ENCODE data around the gene NDUFS7.
"Not testable (repeated sequence)": the region's sequence is repeated elsewhere in the genome, so short reads cannot be mapped to it uniquely, and the experiment has no call there.

The NDUFS7 gene

DNA sequence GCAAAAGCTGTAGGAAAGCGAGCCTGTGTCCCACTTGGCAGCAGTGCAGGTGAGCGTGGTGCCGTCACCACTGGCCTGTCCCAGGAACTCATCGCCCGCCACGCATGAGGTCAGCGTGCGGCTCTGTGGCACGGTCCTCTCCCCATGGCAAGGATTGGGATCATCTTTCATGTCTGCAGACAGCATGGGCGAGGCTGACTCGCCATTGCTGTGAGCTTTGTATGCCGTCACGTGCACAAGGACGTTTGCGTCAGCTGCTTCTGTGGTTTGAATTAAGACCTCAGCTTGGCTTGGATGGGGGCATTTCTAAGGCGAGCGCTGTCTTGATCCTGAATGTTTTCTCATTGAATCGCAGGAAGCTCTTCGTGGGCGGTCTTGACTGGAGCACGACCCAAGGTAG lies 33.4 kb downstream of the NDUFS7 start:
- Histone ChIP-seq H3K27ac (peak overlapping the region in 1 of 2 donors; percentile 3), H3K4me3 (no peak overlapping the region)
- DNase-seq (ENCODE audit: low spot score) = no peak
- TF ChIP-seq, protein P1, sequence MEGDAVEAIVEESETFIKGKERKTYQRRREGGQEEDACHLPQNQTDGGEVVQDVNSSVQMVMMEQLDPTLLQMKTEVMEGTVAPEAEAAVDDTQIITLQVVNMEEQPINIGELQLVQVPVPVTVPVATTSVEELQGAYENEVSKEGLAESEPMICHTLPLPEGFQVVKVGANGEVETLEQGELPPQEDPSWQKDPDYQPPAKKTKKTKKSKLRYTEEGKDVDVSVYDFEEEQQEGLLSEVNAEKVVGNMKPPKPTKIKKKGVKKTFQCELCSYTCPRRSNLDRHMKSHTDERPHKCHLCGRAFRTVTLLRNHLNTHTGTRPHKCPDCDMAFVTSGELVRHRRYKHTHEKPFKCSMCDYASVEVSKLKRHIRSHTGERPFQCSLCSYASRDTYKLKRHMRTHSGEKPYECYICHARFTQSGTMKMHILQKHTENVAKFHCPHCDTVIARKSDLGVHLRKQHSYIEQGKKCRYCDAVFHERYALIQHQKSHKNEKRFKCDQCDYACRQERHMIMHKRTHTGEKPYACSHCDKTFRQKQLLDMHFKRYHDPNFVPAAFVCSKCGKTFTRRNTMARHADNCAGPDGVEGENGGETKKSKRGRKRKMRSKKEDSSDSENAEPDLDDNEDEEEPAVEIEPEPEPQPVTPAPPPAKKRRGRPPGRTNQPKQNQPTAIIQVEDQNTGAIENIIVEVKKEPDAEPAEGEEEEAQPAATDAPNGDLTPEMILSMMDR (IDR thresholded peaks at IDR 0.05) = no peak

DNA sequence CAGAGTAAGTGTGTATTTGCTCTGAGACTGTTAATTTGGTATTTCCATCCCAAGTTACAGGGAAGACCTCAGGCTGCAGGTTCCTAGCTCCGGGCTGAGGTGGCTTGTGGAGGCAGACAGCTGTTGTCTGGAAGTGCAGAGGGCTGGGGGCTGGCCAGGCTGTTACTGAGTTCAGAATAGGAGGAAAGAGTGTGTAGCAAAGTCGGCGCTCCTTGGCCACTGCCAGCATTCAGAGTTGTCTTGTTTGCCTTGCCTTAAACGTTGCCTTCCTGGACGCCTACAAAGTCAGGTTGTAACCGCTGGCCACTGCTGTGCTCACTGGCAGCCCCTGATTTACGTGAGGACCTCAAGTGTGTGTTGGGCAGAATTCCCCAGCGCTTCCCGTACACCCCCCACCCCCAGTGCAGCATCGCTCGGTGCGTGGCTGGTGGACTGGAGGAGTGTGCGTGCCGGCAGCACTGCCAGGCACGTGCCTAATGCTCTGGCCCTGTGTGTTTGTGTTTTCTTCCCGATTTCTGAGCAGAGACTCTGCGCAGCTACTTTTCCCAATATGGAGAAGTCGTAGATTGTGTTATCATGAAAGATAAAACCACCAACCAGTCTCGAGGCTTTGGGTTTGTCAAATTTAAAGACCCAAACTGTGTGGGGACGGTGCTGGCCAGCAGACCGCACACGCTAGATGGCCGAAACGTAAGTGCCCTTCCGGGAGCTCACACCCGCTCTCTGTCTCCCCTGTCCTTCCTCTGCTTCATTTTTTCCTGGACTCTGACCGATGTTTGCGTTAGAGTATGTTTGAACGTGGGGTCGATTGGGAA lies 34.2 kb downstream of the NDUFS7 start:
- TF ChIP-seq, protein P1 (IDR thresholded peaks at IDR 0.05) = no peak
- Histone ChIP-seq H3K27ac (peak overlapping the region in 1 of 2 donors; percentile 3), H3K4me3 (no peak overlapping the region)
- DNase-seq (ENCODE audit: low spot score) = no peak

DNA sequence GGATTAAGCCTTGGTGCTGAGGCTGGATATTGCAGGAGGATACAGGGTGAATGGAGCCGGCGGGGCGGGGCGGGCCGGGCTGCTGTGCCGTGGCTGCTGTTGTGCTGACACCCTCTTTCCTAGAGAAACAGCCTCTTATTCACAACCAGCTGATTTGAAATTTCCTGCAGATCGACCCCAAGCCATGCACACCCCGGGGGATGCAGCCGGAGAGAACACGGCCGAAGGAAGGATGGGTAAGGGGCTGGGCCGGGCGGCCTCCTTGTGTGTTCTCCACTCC lies 34.7 kb downstream of the NDUFS7 start:
- H3K27ac ChIP-seq = peak overlapping the region in 1 of 2 donors; percentile 3
- DNase-seq (ENCODE audit: low spot score) = no peak
- no peak overlapping the region for H3K4me3 ChIP-seq
- TF ChIP-seq, protein P1 (IDR thresholded peaks at IDR 0.05) = no peak

DNA sequence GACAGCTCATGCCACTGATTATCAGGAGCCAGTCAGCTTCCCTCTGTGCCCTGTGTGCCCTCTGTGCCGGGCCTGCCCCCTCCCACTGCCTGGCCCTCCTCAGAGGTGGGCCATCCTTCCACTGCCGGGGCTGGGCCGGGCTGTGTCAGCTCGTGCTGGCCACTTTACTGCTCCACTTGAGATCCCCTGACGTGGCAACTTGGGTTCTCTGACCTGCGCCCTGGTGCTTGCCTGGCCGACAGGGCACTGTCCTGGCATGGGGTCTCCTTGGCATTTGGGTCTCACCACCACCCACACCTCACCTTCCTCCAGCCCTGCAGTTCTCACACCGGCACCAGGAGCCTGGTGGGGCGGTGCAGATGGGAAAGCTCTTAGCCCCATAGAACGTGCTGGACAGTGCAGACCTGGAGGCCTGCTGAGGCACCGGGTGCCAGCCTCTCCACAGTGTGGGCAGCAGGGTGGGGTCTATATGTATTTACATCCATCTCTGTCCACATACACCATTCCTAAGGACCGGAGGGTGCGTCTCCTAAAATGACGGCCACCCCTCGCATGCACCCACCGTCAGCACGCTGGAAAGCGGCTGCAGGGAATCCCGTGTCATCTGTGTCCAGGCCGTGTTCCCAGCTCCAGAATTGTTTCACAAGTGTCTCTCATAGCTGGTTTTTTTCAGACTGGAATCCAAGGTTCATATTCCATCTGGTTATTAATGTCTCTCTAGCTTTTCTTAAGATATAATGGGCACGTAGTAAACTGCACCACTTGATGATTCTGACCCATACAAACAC lies 35.4 kb downstream of the NDUFS7 start:
- no peak overlapping the region for H3K27ac ChIP-seq
- no peak for DNase-seq (ENCODE audit: low spot score)
- no peak overlapping the region for H3K4me3 ChIP-seq
- TF ChIP-seq, protein P1 (IDR thresholded peaks at IDR 0.05) = no peak

DNA sequence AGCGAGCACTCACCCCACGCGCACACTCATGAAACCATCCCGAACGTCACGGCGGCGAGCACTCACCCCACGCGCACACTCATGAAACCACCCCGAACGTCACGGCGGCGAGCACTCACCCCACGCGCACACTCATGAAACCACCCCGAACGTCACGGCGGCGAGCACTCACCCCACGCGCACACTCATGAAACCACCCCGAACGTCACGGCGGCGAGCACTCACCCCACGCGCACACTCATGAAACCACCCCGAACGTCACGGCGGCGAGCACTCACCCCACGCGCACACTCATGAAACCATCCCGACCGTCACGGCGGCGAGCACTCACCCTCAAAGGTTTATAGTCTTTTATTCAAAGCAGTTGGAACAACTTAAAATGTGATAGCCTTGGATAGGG lies 36.4 kb downstream of the NDUFS7 start:
- H3K27ac ChIP-seq; H3K4me3 ChIP-seq; DNase-seq (ENCODE audit: low spot score): not testable (repeated sequence)

DNA sequence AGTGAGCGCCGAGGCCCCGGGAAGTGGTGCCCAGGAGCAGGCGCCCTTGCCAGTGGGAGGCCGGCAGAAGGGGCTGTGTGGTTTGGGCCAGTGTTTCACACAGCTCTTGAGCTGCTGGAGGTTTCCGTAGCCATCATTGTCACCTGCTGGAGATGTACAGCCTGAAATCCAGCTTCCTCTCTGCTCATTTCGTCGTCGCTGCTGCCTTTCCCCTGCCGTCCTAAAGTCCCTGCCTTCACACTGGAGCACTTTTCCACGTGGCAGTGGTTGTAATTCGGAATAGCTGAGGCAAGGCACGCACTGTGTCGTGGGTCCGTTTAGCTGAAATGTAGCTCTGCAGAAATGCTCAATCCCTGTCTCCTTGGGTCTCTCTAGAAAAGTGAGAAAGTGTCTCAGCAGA lies 36.9 kb downstream of the NDUFS7 start:
- no peak for DNase-seq (ENCODE audit: low spot score)
- TF ChIP-seq, protein P1 (IDR thresholded peaks at IDR 0.05) = no peak

DNA sequence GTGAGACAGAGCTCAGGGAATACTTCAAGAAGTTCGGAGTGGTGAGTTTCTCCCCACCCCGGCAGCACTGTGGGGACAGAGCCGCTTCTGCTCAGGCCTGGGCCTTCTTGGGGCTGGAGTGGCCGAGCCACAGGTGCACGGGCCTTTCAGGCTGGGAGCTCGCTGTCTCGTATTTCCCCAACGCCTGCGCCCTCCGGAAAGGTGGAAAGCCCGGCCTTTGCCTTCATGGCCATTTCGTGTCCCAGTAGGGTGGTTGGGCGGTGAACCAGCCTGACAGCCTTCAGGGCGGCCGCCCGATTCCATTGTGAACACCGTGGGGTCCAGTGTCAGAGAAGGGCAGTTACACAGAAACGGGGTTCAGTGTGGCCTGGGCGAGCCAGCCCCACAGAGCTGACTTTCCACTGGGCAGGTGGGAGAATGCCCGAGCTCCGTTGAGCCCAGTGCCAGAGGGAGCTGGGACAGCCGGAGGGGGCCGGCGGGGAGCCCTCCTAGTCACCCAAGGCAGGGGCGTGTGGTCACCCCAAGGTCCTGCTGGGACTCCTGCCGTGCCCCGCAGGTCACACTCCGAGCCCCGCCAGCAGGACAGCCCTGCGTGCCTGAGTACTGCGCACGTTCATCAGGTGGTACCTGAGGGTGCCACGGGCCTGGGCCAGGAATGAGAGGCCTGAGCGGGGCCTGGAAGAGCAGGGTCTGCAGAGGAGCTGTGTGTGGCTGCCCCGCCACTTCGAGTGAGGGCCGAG lies 37.7 kb downstream of the NDUFS7 start:
- TF ChIP-seq, protein P1 (IDR thresholded peaks at IDR 0.05) = no peak
- no peak for DNase-seq (ENCODE audit: low spot score)
- no peak overlapping the region for H3K4me3 ChIP-seq
- no peak overlapping the region for H3K27ac ChIP-seq

More for the DNA sequence above, 36.9 kb downstream of the NDUFS7 start:
- no peak overlapping the region for H3K4me3 ChIP-seq
- no peak overlapping the region for H3K27ac ChIP-seq

Measured in coronary artery (tissue), 2 donors.